ENCODE measurements around the gene UTP14A. TPM values are rescaled to one million over a fixed set of nuclear protein-coding genes. Genes with fewer than 3 reads are reported as not detected.
"Not testable (repeated sequence)": the region's sequence is repeated elsewhere in the genome, so short reads cannot be mapped to it uniquely, and the experiment has no call there.

The UTP14A gene, protein sequence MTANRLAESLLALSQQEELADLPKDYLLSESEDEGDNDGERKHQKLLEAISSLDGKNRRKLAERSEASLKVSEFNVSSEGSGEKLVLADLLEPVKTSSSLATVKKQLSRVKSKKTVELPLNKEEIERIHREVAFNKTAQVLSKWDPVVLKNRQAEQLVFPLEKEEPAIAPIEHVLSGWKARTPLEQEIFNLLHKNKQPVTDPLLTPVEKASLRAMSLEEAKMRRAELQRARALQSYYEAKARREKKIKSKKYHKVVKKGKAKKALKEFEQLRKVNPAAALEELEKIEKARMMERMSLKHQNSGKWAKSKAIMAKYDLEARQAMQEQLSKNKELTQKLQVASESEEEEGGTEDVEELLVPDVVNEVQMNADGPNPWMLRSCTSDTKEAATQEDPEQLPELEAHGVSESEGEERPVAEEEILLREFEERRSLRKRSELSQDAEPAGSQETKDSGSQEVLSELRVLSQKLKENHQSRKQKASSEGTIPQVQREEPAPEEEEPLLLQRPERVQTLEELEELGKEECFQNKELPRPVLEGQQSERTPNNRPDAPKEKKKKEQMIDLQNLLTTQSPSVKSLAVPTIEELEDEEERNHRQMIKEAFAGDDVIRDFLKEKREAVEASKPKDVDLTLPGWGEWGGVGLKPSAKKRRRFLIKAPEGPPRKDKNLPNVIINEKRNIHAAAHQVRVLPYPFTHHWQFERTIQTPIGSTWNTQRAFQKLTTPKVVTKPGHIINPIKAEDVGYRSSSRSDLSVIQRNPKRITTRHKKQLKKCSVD
- total RNA-seq (2014; rRNA removed; shearing (Covaris generic)): 15.9 and 17.7 TPM in 2 replicates
- polyA plus RNA-seq (2016; fragmentation: Nextera tagmentation; extraction: Ambion mirVana): 13.3 and 13.8 TPM in 2 replicates

DNA sequence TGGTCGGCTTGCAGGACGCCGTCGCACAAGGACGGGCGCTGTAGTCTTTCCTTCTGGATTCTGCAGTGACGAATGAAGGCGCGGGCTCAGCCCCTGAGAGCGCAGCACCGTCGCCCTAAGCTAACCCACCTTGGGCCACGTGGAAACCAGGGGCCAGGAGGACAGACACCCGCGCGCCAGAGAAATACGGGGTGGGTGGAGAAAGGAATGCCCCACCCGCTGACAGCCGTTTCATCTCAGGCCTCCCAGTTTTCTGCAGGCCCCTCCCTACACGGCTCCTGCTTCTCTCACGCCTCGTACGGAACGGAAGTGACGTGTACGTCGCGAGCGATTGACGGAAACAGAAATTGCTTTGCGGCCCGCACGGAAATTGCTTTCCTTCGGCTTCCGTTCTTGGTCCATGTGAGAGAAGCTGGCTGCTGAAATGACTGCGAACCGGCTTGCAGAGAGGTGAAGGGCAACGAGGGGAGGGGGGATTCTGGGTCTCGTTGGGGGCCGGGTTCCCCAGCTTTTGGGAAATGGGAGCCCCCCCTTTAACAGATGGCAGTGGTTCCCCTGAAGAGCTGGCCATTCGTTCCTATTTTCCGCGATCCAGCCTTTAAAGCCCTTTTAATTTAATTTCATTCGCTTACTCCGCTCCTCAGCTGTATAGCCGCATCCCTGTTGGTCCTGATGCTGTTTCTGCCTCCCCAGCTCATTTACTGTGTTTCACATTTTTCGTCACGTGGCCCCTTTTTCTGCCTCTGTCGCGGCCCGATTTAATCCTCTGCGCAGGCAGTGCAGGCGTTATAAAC lies at the start of gene UTP14A:
Gene UTP14A (plus strand): TSS at position 378 of the 794 bp plus-strand sequence. CDS start 47 bp downstream, at position 425.
- H3K36me3 ChIP-seq (ENCODE audit: low read depth): peaks cover 12% of the 10 kb centered on the region
- in situ Hi-C loops (cut with MboI): no loop called here
- peak within 1 kb of the TSS; percentile 95 for H3K9ac ChIP-seq

DNA sequence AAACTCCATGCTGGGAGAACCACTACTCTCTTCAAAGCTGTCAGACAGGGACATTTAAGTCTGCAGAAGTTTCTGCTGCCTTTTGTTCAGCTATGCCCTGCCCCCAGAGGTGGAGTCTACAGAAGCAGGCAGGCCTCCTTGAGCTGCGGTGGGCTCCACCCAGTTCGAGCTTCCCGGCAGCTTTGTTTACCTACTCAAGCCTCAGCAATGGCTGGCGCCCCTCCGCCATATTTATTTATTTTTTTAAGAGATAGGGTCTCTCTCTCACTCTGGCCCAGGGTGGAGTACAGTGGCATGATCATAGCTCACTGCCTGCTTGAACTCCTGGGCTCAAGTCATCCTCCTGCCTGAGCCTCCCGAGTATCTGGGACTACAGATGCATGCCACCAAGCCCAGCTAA lies 46.8 kb upstream of the UTP14A start:
- H2AFZ ChIP-seq; H3K36me3 ChIP-seq (ENCODE audit: low read depth); H3K4me1 ChIP-seq (ENCODE audit: insufficient read depth); in situ Hi-C loops (cut with MboI); DNase-seq; H3K27ac ChIP-seq; H4K20me1 ChIP-seq (ENCODE audit: insufficient read depth); H3K9ac ChIP-seq; H3F3A ChIP-seq (ENCODE audit: insufficient read depth); H3K9me3 ChIP-seq (ENCODE audit: low read depth); H3K27me3 ChIP-seq (replicated peaks; ENCODE audit: insufficient read depth); H3K4me2 ChIP-seq (ENCODE audit: unreplicated experiment); H3K79me2 ChIP-seq (ENCODE audit: insufficient read depth); H3K4me3 ChIP-seq; H3K9me2 ChIP-seq (ENCODE audit: insufficient read depth): not testable (repeated sequence)
- WGBS, 2 experiments (ENCODE audit: low coverage in 1 of 2, low lambda C conversion rate in 2 of 2, missing lambda C conversion rate in 2 of 2): 60 to 70% methylated on average over 5 of the region's 6 CpGs

More for the DNA sequence above, at the start of gene UTP14A:
- H3K4me3 ChIP-seq: peak within 1 kb of the TSS; percentile 94
- H3F3A ChIP-seq (ENCODE audit: insufficient read depth): no peaks in the 10 kb centered on the region
- peak within 1 kb of the TSS; percentile 97 for H2AFZ ChIP-seq
- DNase-seq: peak; percentile 92
- H4K20me1 ChIP-seq (ENCODE audit: insufficient read depth): no peaks in the 10 kb centered on the region
- WGBS, 2 experiments (ENCODE audit: low coverage in 1 of 2, low lambda C conversion rate in 2 of 2, missing lambda C conversion rate in 2 of 2): 1% methylated on average over 35 to 42 of the region's 53 CpGs
- TF ChIP-seq EZH2 (IDR thresholded peaks at IDR 0.05; ENCODE audit: insufficient read depth, poor library complexity, severe bottlenecking): no peak
- no peak for TF ChIP-seq EZH2phosphoT487 (IDR thresholded peaks at IDR 0.05; ENCODE audit: insufficient read depth, low read depth)
- no peaks in the 10 kb centered on the region for H3K27me3 ChIP-seq (replicated peaks; ENCODE audit: insufficient read depth)
- H3K27ac ChIP-seq: peak within 1 kb of the TSS; percentile 65
- H3K9me2 ChIP-seq (ENCODE audit: insufficient read depth): no peaks in the 10 kb centered on the region
- no peaks in the 10 kb centered on the region for H3K9me3 ChIP-seq (ENCODE audit: low read depth)
- peaks cover 26% of the 10 kb centered on the region for H3K79me2 ChIP-seq (ENCODE audit: insufficient read depth)
- H3K4me2 ChIP-seq (ENCODE audit: unreplicated experiment): peak within 1 kb of the TSS; percentile 83
- peaks cover 6% of the 10 kb centered on the region; the same call in 1 of the 2 replicates for H3K4me1 ChIP-seq (ENCODE audit: insufficient read depth)

DNA sequence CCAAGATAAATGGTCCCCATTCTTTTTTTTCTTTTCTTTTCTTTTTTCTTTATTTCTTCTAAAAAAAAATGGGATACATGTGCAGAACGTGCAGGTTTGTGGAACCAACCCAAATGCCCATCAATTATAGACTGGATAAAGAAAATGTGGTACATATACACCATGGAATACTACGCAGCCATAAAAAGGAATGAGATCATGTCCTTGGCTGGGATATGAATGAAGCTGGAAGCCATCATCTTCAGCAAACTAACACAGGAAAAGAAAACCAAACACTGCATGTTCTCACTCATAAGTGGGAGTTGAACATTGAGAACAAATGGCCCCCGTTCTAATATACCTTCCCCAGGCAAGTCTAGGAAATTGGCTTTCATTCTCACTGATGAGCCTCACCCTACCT lies 39.6 kb upstream of the UTP14A start:
- H4K20me1 ChIP-seq (ENCODE audit: insufficient read depth); in situ Hi-C loops (cut with MboI); H3K9ac ChIP-seq; H3K27me3 ChIP-seq (replicated peaks; ENCODE audit: insufficient read depth); H3K4me3 ChIP-seq; H3K4me2 ChIP-seq (ENCODE audit: unreplicated experiment); DNase-seq; H3F3A ChIP-seq (ENCODE audit: insufficient read depth); H3K9me3 ChIP-seq (ENCODE audit: low read depth); H2AFZ ChIP-seq; H3K9me2 ChIP-seq (ENCODE audit: insufficient read depth); H3K36me3 ChIP-seq (ENCODE audit: low read depth); H3K27ac ChIP-seq; H3K79me2 ChIP-seq (ENCODE audit: insufficient read depth); H3K4me1 ChIP-seq (ENCODE audit: insufficient read depth): not testable (repeated sequence)
- 57 to 58% methylated on average over 3 of the region's 3 CpGs for WGBS, 2 experiments (ENCODE audit: low coverage in 1 of 2, low lambda C conversion rate in 2 of 2, missing lambda C conversion rate in 2 of 2)

DNA sequence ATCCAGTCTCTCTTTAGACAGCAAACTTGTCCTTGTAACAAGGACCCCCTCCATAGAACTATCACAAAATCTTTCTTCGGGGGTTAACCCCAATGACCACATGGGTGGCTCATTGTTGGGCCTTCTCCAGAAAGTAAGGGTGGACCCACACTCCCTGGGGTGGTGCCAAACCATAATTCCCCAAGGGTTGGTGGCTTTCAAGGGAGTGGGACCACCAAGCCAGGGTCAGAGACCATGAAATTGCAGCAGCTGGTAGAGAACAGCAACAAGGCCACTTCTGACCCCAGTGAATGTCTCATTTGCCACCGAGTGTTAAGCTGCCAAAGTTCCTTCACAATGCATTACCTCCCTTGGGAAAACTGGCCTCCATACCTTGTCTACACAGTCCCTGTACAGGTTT lies 33.4 kb upstream of the UTP14A start:
- Histone ChIP-seq H3F3A (ENCODE audit: insufficient read depth) (no peaks in the 10 kb centered on the region), H2AFZ (no peak overlapping the region), H3K36me3 (ENCODE audit: low read depth) (no peaks in the 10 kb centered on the region), H3K27me3 (replicated peaks; ENCODE audit: insufficient read depth) (no peaks in the 10 kb centered on the region), H4K20me1 (ENCODE audit: insufficient read depth) (no peaks in the 10 kb centered on the region), H3K4me1 (ENCODE audit: insufficient read depth) (0 out of 2 replicates have a peak, but pooled peaks cover 3% of the 10 kb centered on the region), H3K79me2 (ENCODE audit: insufficient read depth) (no peaks in the 10 kb centered on the region), H3K9ac (no peak overlapping the region), H3K4me2 (ENCODE audit: unreplicated experiment) (no peak overlapping the region), H3K9me2 (ENCODE audit: insufficient read depth) (no peaks in the 10 kb centered on the region), H3K4me3 (no peak overlapping the region), H3K9me3 (ENCODE audit: low read depth) (no peaks in the 10 kb centered on the region), H3K27ac (no peak overlapping the region)
- no peak for TF ChIP-seq EZH2 (IDR thresholded peaks at IDR 0.05; ENCODE audit: insufficient read depth, poor library complexity, severe bottlenecking)
- no peak for TF ChIP-seq EZH2phosphoT487 (IDR thresholded peaks at IDR 0.05; ENCODE audit: insufficient read depth, low read depth)
- no peak for DNase-seq
- in situ Hi-C loops (cut with MboI): no loop called here
- 45 to 53% methylated on average over 2 of the region's 2 CpGs for WGBS, 2 experiments (ENCODE audit: low coverage in 1 of 2, low lambda C conversion rate in 2 of 2, missing lambda C conversion rate in 2 of 2)

All from GM23248 (cell line).